HL-60 (cell line): ENCODE data around the gene OTULINL.

Experiments
- DNase-seq, 2 experiments: peaks; one replicate each; pipeline ENCODE4 v3.0.0-alpha.2; 2010 to 2020; ENCODE audit warnings: low read depth in 1 of 2, low spot score in 1 of 2
- H3K27ac ChIP-seq: fragments of 250-450 bp; sonication (Bioruptor Pico); replicated peaks from 2 replicates; pipeline ENCODE4 v1.5.1; 2020; ENCODE audit warnings: mild to moderate bottlenecking, moderate library complexity
- H3K27me3 ChIP-seq: fragments of 250-450 bp; sonication (Bioruptor Pico); 2 replicates; pipeline ENCODE4 v1.5.1; 2021; ENCODE audit warnings: mild to moderate bottlenecking, moderate library complexity; ENCODE audit not compliant: insufficient read depth, poor library complexity, severe bottlenecking
- H3K4me3 ChIP-seq: replicated peaks from 2 replicates; pipeline ENCODE4 v1.5.1; 2011; ENCODE audit warnings: mild to moderate bottlenecking, control low read depth, low read length; ENCODE audit not compliant: insufficient read depth
- GABPA ChIP-seq: IDR thresholded peaks from 2 replicates; pipeline ENCODE4 v1.6.1; 2012; ENCODE audit warnings: low read depth
- POLR2AphosphoS5 ChIP-seq: IDR thresholded peaks from 2 replicates; pipeline ENCODE4 v1.6.1; 2012; ENCODE audit warnings: low read depth
- SPI1 ChIP-seq: IDR thresholded peaks from 2 replicates; pipeline ENCODE4 v1.6.1; 2012; ENCODE audit warnings: low read depth, mild to moderate bottlenecking, borderline replicate concordance
- TF ChIP-seq, protein P1 (sequence below): IDR thresholded peaks from 2 replicates; pipeline ENCODE4 v1.6.1; 2012; ENCODE audit warnings: low read depth; ENCODE audit not compliant: insufficient replicate concordance
- TF ChIP-seq, protein P2 (sequence below): IDR thresholded peaks from one replicate; pipeline ENCODE4 v1.5.1; 2011; ENCODE audit warnings: low read length, control low read depth, inconsistent platforms; ENCODE audit not compliant: insufficient read depth

OTULINL gene

DNA sequence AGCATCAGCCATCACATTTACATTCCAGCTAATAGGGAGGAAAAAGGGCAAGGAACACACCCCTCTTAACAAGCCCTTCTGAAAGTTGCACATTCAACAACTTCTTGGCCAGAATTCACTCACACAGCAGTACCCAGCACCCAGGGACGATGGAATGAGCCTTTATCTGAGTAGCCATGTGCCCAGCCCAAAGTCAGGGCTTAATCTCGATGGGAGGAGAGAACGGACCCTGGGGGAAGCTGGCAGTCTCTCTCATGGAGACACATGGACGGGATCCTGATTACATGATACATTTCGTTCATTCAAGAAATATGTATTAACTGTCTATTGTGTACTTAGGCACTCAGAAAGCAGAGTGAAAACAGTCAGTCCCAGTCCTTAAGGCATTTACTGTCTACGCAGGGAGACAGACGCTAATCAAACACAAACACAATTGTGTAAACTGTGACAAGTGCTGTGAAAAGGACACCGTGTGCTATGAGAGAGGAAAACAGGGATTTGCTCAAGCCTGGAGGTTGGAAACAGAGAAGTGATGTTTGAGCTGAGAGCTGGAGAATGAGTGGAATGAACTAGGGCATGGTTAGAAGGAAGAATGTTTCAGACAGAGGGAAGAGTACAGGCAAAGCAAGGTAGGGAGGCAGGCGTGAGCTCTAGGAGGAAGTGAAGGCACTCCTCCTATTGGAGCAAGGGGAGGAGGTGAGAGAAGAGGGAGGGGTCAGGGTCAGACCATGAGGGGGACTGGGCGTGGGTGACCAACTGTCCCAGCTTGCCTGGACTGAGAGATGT is 7.4 kb downstream of the OTULINL start:
- peak overlapping the region; percentile 85 for H3K27ac ChIP-seq
- no peak overlapping the region for H3K4me3 ChIP-seq
- TF ChIP-seq, protein P1, sequence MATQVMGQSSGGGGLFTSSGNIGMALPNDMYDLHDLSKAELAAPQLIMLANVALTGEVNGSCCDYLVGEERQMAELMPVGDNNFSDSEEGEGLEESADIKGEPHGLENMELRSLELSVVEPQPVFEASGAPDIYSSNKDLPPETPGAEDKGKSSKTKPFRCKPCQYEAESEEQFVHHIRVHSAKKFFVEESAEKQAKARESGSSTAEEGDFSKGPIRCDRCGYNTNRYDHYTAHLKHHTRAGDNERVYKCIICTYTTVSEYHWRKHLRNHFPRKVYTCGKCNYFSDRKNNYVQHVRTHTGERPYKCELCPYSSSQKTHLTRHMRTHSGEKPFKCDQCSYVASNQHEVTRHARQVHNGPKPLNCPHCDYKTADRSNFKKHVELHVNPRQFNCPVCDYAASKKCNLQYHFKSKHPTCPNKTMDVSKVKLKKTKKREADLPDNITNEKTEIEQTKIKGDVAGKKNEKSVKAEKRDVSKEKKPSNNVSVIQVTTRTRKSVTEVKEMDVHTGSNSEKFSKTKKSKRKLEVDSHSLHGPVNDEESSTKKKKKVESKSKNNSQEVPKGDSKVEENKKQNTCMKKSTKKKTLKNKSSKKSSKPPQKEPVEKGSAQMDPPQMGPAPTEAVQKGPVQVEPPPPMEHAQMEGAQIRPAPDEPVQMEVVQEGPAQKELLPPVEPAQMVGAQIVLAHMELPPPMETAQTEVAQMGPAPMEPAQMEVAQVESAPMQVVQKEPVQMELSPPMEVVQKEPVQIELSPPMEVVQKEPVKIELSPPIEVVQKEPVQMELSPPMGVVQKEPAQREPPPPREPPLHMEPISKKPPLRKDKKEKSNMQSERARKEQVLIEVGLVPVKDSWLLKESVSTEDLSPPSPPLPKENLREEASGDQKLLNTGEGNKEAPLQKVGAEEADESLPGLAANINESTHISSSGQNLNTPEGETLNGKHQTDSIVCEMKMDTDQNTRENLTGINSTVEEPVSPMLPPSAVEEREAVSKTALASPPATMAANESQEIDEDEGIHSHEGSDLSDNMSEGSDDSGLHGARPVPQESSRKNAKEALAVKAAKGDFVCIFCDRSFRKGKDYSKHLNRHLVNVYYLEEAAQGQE = no peak
- TF ChIP-seq SPI1 = no peak
- TF ChIP-seq, protein P2, sequence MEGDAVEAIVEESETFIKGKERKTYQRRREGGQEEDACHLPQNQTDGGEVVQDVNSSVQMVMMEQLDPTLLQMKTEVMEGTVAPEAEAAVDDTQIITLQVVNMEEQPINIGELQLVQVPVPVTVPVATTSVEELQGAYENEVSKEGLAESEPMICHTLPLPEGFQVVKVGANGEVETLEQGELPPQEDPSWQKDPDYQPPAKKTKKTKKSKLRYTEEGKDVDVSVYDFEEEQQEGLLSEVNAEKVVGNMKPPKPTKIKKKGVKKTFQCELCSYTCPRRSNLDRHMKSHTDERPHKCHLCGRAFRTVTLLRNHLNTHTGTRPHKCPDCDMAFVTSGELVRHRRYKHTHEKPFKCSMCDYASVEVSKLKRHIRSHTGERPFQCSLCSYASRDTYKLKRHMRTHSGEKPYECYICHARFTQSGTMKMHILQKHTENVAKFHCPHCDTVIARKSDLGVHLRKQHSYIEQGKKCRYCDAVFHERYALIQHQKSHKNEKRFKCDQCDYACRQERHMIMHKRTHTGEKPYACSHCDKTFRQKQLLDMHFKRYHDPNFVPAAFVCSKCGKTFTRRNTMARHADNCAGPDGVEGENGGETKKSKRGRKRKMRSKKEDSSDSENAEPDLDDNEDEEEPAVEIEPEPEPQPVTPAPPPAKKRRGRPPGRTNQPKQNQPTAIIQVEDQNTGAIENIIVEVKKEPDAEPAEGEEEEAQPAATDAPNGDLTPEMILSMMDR = no peak
- TF ChIP-seq POLR2AphosphoS5 = no peak
- no peak for TF ChIP-seq GABPA
- H3K27me3 ChIP-seq = no peaks in the 10 kb centered on the region
- DNase-seq = no peak

DNA sequence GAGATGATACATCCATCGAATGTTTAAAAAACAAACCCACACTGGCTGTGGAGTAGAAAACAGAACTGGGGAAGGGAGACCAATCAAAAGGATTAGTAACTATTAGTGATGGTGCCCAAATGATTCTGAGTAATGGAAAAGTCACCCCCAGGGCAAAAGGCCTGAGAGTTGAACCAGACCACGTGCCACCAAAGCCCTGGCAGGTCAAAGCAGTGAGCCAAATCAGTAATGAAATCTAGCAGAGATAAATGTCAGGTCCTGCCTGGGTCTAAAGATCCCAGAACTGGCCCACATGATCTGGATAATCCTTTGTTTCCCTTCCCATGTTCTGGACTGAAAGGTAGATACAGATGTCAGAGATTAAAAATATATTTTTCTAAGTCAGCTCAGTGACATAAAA is 9.4 kb downstream of the OTULINL start:
- DNase-seq = no peak
- Histone ChIP-seq H3K4me3 (no peak overlapping the region), H3K27ac (no peak overlapping the region), H3K27me3 (no peaks in the 10 kb centered on the region)
- TF ChIP-seq GABPA (no peak), POLR2AphosphoS5 (no peak), SPI1 (no peak)
- TF ChIP-seq, protein P1 = no peak

DNA sequence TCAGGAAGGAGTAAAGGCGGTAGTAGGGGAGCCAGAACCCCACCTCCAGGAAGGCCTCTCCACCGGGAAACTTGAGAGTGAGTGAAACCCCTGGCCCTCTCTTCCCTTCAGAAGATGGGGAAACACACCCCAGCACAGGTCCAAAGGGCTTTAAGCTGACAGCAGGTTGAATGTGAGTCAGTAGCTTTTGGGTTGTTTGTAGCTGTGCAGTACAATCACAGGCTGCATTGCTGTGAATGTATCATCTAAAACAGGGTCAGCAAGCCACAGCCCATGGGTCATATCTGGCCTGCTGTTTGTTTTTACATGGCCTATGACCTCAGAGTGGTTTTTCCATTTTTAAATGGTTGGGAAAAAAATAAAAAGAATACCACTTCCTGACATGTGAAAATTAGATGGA is 10.0 kb downstream of the OTULINL start:
- TF ChIP-seq, protein P1 = no peak
- TF ChIP-seq GABPA (no peak), SPI1 (no peak), POLR2AphosphoS5 (no peak)
- TF ChIP-seq, protein P2 = no peak
- no peak for DNase-seq
- no peak overlapping the region for H3K4me3 ChIP-seq
- H3K27me3 ChIP-seq = no peaks in the 10 kb centered on the region
- no peak overlapping the region for H3K27ac ChIP-seq
